ENCODE data around the gene NLGN3.

DNA sequence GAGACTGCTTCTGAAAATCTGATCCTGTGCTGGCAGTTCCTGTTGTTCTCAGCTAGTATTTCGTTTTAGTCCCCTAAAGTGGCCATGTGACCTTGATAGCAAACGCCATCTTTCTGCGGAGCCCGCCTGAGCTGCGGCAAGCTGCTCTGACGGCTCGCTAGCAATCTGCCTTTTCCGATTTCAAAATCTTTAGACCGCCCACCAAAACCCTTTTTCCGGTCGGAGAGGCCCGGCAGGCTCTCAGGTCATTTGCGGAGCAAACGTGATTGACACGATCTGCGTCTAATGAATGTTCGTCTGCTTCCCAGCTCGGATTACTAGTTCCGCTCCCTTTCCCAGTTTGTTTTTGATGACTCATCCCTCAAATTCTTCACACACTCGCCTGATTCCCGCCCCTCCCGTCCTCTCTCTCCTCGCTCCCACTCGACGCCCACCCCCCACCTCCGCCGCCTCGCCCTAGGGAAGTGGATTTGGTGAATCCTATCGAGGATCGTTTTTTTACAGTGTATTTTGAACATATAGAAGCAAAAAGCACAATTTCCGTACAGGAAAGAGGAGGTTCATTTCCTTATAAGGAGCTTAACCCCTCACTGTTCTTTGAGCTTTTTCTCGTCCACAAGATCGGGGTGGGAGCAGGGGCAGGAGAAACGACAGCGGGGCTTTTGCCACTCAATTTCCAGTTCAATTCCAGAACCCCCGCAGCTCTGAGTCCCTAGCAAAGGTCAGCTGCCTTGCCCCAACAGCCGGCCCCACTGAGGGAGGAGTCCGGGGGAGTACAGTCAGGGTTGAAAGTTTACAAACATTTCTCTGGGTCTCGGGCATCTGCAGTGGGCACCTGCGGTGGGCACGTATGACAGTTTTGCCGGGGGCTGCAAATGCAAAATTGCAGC lies 37.5 kb downstream of the NLGN3 start:
- TF ChIP-seq ZNF274 (IDR thresholded peaks at IDR 0.05; ENCODE audit: low read depth, low read length) (no peak), SUZ12 (IDR thresholded peaks at IDR 0.05; ENCODE audit: extremely low read depth, insufficient read depth, insufficient read length) (no peak)
